Testis (tissue), 3 donors: ENCODE data around the gene OBSCN. TPM values are rescaled to one million over a fixed set of nuclear protein-coding genes. Genes with fewer than 3 reads are reported as not detected.

Source experiments
- DNase-seq: peaks from one replicate; pipeline ENCODE4 v3.0.0-alpha.2; 2019
- H3K27ac ChIP-seq, 2 donors: fragments of 200-600 bp; sonication (generic); one replicate each; pipeline ENCODE4 v1.5.1; 2019
- H3K27me3 ChIP-seq: fragments of 200-600 bp; sonication (generic); one replicate; pipeline ENCODE4 v1.5.1; 2019
- H3K36me3 ChIP-seq: fragments of 200-600 bp; sonication (generic); one replicate; pipeline ENCODE4 v1.5.1; 2017; ENCODE audit warnings: low read depth; ENCODE audit errors: missing control alignments
- H3K4me1 ChIP-seq: fragments of 200-600 bp; sonication (generic); one replicate; pipeline ENCODE4 v1.5.1; 2019
- H3K4me3 ChIP-seq, 2 donors: fragments of 200-600 bp; sonication (generic); one replicate each; pipeline ENCODE4 v1.5.1; 2017 to 2019
- H3K9me3 ChIP-seq: fragments of 200-600 bp; sonication (generic); one replicate; pipeline ENCODE4 v1.5.1; 2017
- CTCF ChIP-seq, 3 experiments: fragments of 450-650 bp in 2 of 3; fragments of 200-600 bp in 1 of 3; sonication (generic) in 1 of 3; IDR thresholded peaks; one replicate each; pipeline ENCODE4 v1.5.1; 2016 to 2019; ENCODE audit warnings: antibody characterized with exemption in 3 of 3, mild to moderate bottlenecking in 2 of 3, moderate library complexity in 1 of 3
- POLR2A ChIP-seq: fragments of 450-650 bp; IDR thresholded peaks from one replicate; pipeline ENCODE4 v1.6.1; 2017; ENCODE audit warnings: antibody characterized with exemption, mild to moderate bottlenecking, moderate library complexity
- WGBS, 2 donors: methylation state at CpG; one replicate each; pipeline ENCODE4 v1.1.5; 2018; 5-methylcytosine and 5-hydroxymethylcytosine counted together
- intact Hi-C: fragments of 100-400 bp; cut with DNase I; formaldehyde crosslinking; loops from one replicate; pipeline ENCODE4 v1.15.1; 2023; ENCODE audit warnings: low total_unique reads
- polyA plus RNA-seq: library from polyadenylated mRNA; stranded (reverse); fragments of 350-450 nt; fragmentation: Illumina TruSeq; extraction: RNeasy Lipid Tissue Mini Kit (QIAGEN cat#74804); gene quantifications from one replicate; pipeline ENCODE4 v1.2.3, GENCODE V29; 2014; ENCODE audit warnings: low read depth, low replicate concordance; ENCODE audit not compliant: insufficient read depth
- total RNA-seq, 2 donors: library from RNA; depleted of rRNA; stranded (reverse); fragments of >200 nt; gene quantifications; one replicate each; pipeline ENCODE4 v1.2.3, GENCODE V29; 2016

The OBSCN gene
- total and polyA plus RNA-seq, 3 donors from 2014 or later = 8.3 to 30.0 (median 28.6) TPM

DNA sequence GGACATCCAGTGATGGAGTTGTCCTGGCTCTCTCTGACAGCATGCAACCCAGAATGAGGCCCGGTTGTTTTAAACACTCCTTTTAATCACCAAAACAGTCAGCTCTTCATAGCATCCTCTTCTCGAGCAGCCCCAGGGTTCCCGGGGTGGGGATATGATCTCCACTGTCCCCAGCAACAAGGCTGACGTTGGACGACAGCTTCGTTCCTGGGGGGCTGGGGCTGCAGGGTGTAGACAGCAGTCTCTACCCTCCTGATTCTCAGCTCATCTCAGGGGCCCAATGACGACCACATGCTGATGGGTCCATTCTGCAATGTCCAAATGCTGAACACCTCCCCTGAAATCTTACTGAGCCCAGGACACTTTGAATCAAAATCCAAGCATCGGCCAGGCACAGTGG is 171.8 kb downstream of the OBSCN start:
- Histone ChIP-seq H3K27me3 (no peaks in the 10 kb centered on the region), H3K4me3 (no peak overlapping the region), H3K9me3 (no peaks in the 10 kb centered on the region), H3K4me1 (peaks cover 7% of the 10 kb centered on the region), H3K36me3 (no peaks in the 10 kb centered on the region), H3K27ac (no peak overlapping the region)
- DNase-seq = no peak
- intact Hi-C loops = no loop called here
- 75 to 77% methylated on average over 7 to 8 of the region's 8 CpGs for whole genome bisulfite sequencing, 2 donors
- TF ChIP-seq POLR2A = no peak
- TF ChIP-seq CTCF (IDR thresholded peaks at IDR 0.05) = no peak

DNA sequence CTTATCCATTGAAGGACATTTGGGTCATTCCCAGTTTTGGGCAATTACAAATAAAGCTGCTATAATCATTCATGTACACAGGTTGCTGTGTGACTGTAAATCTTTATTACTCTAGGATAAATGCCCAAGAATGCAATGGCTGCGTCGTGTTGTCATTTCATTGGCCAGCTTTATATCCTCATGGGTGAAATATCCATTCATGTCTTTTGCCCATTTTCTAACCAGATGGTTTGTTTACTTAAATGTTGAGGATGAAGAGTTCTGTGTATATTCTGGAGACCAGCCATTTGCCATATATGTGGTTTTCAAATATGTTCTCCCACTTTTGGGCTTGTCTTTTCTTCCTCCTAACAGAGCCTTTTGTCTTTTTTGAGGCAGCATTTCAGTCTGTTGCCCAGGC is 173.5 kb downstream of the OBSCN start:
- H3K36me3 ChIP-seq = no peaks in the 10 kb centered on the region
- DNase-seq = no peak
- 98% methylated on average over 2 of the region's 2 CpGs for WGBS, 2 donors
- TF ChIP-seq POLR2A (no peak), CTCF (IDR thresholded peaks at IDR 0.05) (no peak)
- H3K4me1 ChIP-seq = no peaks in the 10 kb centered on the region
- H3K27ac ChIP-seq = no peak overlapping the region
- intact Hi-C loops = no loop called here
- no peaks in the 10 kb centered on the region for H3K27me3 ChIP-seq
- H3K9me3 ChIP-seq = no peaks in the 10 kb centered on the region
- no peak overlapping the region for H3K4me3 ChIP-seq

DNA sequence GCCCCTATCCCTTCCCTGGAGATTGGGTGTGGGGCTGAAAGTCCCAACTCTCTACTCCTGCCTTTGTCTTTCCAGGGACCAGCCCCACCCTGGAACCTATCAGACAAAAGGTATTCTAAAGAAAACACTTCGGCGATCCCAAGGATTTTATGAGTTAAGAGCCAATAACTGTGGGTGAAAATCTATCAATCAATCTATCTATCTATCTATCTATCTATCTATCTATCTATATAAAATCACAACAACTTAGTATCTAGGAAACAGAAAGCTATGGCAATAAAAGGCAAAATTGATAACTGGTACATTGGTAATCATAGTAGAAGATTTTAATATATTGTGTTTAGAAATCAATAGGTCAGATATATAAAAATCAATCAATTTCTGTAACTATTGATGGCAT is 175.9 kb downstream of the OBSCN start:
- Histone ChIP-seq H3K27ac (no peak overlapping the region), H3K4me3 (no peak overlapping the region), H3K4me1 (no peaks in the 10 kb centered on the region), H3K9me3 (no peaks in the 10 kb centered on the region), H3K27me3 (no peaks in the 10 kb centered on the region), H3K36me3 (no peaks in the 10 kb centered on the region)
- WGBS, 2 donors = 94 to 96% methylated on average over 2 of the region's 2 CpGs
- intact Hi-C loops = no loop called here
- DNase-seq = no peak
- no peak for TF ChIP-seq POLR2A
- TF ChIP-seq CTCF (IDR thresholded peaks at IDR 0.05) = no peak

GRCh38 chr1:228385232-228385631 is 177.4 kb downstream of the OBSCN start:
- intact Hi-C loops = no loop called here
- no peak for TF ChIP-seq POLR2A
- TF ChIP-seq CTCF (IDR thresholded peaks at IDR 0.05) = no peak
- no peak for DNase-seq
- no peaks in the 10 kb centered on the region for H3K36me3 ChIP-seq
- H3K27me3 ChIP-seq = no peaks in the 10 kb centered on the region
- no peak overlapping the region for H3K27ac ChIP-seq
- H3K4me1 ChIP-seq = no peaks in the 10 kb centered on the region
- no peaks in the 10 kb centered on the region for H3K9me3 ChIP-seq
- H3K4me3 ChIP-seq = no peak overlapping the region

- Histone ChIP-seq H3K4me1 (no peaks in the 10 kb centered on the region), H3K27me3 (no peaks in the 10 kb centered on the region), H3K4me3 (no peak overlapping the region), H3K27ac (no peak overlapping the region), H3K36me3 (no peaks in the 10 kb centered on the region), H3K9me3 (no peaks in the 10 kb centered on the region)
- DNase-seq = no peak
- no peak for TF ChIP-seq POLR2A
- TF ChIP-seq CTCF (IDR thresholded peaks at IDR 0.05) = no peak
- intact Hi-C loops = no loop called here
Measured at GRCh38 chr1:228387321-228387720, 179.5 kb downstream of the OBSCN start.
